Measurements from ENCODE around the gene CHCHD6.

The CHCHD6 gene

DNA sequence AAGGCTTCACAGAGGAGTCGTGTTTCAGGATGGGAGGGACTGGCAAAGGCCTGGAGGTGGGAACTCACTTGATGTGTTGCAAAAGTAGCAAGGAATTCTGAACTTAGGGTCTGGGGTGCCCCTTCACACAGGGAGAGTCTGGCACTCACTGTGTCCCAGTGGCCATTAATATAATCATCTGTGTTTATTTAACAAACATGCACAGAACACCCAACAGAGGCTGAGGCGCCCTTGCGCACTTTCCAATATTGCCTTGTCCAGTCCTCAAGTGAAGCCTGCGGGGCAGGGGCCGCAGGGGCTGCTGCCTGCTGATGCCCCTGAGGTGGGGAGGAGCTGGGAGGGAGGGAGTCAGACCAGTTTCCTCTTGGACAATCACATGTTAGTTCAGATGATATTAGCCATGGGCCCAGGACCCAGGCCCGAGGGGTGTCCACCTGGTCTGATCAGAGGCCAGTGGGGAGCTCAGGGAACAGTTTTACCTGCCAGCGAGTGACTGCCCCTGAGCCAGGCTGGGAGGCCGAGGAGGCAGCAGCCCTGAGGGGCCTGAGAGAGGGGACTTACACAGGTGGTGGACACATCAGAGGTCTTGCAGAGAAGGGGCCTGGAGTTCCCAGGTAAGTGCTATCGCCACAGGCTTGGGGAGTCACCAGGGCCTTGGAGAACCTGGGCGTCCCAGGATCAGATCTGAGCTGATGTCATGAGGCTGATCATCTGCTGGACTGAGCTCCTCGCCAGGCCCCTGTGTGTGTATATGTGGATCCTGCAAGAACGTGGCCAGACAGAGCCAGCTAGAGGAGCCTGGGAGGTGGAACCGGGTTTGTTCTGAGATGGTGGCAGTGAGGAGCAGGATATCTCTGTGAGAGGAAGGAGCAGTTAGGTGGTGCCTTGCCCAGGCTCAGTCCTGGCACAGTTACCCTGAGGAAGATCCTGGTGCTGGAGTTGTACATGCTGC lies 35.3 kb upstream of the CHCHD6 start:
- no peak for DNase-seq (ENCODE audit: low read depth in 2 of 2, low spot score in 1 of 2)

DNA sequence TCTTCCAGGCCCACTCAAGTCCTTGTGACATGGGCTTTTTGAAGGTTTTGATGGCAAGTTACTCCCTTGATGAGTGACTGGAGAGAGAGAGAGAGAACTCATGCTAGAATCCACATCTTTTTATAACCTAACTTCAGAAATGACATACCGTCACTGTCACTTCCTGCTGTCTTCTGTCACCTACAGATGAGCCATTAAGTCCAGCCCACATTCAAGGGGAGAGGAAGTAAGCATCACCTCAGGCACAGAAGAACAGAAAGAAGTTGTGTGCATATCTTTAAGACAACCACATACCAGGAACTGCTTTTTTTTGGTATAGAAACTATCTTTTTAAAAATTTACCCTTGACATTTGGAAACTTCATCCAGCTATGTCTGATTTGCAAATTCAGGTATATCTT lies 32.5 kb upstream of the CHCHD6 start:
- no peak for DNase-seq (ENCODE audit: low read depth in 2 of 2, low spot score in 1 of 2)

GRCh38 chr3:126672340-126672739 lies 31.7 kb upstream of the CHCHD6 start:
- DNase-seq (ENCODE audit: low read depth in 2 of 2, low spot score in 1 of 2), result no peak

- DNase-seq (ENCODE audit: low read depth in 2 of 2, low spot score in 1 of 2), result no peak
Measured at GRCh38 chr3:126672741-126673140, 31.3 kb upstream of the CHCHD6 start.

DNA sequence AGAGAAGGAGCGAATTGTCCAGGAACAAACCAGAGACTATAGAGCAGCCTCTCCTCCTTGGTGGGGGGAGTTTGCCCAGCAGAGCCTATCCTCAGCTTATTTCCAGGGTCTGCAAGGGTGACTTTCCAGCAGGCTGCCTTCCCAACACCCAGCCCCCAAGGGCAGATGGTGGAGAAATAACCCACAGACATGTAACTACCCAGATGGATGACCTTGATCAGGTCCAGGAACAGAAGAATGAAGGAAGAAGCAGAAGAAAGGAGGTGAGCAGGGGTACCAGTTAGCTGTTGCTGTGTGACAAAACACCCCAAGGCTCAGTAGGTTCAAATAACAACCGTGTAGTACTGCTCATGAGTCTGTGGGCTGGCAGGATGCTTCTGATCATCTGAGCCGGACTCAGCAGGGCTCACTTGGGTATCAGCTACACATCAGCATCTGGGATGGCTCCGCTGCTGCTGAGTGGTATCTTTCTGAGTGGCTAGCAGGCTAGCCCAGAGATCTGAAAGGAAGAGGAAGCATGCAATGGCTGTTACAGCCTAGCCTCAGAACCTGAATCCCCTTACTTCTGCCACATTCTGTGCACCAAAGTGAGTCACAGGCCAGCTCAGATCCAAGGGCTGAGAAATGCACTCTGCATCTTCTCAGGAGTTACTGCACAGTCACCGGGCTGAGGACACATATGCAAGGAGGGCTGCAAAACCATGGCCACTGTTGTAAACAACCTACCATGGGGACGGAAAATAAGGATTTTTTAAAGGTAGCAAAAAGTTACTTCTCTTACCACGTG lies 26.9 kb upstream of the CHCHD6 start:
- no peak for DNase-seq (ENCODE audit: low read depth in 2 of 2, low spot score in 1 of 2)

- no peak for DNase-seq (ENCODE audit: low read depth in 2 of 2, low spot score in 1 of 2)
Measured at GRCh38 chr3:126677862-126678503, 26.1 kb upstream of the CHCHD6 start.

- DNase-seq (ENCODE audit: low read depth in 2 of 2, low spot score in 1 of 2), result no peak
Measured at GRCh38 chr3:126678693-126679317, 25.2 kb upstream of the CHCHD6 start.

DNA sequence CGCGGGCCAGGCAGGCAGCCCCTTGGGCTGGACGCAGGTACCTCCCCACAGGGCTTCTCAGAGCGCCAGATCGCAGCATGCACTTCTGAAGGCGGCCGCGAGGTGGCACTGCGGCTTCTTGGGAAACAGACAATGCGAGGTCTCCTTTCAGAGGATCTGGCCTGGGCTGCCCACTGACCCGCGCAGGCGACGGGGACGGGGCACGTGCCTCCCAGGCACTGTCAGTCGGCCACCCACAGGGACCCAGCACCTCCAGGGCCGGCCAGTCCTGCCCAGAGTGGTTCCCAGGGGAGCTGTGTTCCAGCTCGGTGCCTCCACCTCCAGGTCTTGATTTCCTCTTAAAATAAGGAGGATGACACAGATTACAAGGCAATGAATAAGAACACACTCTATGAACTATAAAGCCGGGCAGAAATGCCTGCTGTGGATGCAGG lies 24.7 kb upstream of the CHCHD6 start:
- DNase-seq (ENCODE audit: low read depth in 2 of 2, low spot score in 1 of 2), result peak; percentile 54 to 61

DNA sequence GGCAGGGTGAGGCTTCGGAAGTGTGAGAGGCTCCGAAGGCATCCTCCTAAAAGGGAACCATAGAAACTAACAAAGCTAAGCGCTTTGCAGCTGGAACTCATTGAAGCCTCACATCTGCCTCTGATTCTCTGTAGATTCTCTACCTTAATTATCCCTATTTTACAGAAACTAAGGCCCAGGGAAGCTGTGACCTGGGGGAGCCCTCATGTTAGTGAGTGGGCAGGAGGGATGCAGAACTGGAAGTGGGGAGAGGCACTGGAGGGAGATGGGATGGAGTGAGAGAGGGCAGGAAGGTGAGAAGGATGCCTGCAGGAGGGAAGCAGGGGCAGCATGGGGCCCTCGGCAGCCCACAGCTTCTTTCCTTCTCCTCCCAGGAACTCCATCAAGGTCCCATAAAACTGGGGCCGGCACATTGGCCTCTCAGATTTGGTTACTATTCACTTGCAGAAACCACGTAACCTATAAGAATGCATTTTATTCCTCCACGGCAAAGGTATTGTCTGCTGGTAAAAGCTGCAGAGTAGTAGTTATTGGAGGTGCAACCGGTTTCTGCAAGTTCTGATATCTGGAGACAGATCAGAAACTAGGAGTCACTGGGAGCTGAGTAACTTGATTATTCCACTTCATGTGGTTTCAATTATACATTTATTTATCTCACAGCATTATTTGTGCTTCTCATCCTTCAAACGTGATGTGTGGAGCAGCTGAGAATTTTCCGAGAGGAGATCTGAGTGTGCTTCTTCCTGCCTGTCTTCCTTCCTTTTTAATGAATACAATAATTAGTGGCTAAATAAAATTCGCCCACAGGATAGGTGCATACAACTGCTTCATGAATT lies 24.0 kb upstream of the CHCHD6 start:
- no peak for DNase-seq (ENCODE audit: low read depth in 2 of 2, low spot score in 1 of 2)

GRCh38 chr3:126680667-126681055 lies 23.4 kb upstream of the CHCHD6 start:
- no peak for DNase-seq (ENCODE audit: low read depth in 2 of 2, low spot score in 1 of 2)

GRCh38 chr3:126682009-126682408 lies 22.0 kb upstream of the CHCHD6 start:
- no peak for DNase-seq (ENCODE audit: low read depth in 2 of 2, low spot score in 1 of 2)

GRCh38 chr3:126683069-126683468 lies 21.0 kb upstream of the CHCHD6 start:
- DNase-seq (ENCODE audit: low read depth in 2 of 2, low spot score in 1 of 2), result no peak

DNA sequence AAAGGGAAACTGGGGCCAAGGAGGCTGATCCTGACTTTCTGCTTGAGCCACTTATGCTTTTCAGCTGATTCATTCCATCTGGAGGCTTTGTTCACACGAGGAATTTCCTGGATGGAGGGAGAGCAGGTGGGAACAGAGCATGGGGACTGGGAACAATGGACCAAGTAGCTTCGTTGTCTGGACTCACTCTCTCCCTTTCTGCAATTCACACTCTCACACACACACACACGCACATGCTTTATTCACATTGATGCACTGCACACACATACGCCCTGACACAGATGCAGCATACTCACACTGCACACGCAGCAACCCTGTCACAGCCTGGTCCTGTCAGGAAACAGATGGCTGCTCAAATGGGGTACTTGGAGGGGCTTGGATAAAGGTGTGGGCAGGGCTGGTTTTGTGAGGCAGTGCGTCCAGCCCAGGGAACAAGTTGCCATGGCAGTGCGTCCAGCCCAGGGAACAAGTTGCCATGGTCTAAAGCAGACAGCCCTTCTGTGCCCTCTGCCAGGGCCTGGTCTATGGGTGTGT lies 19.8 kb upstream of the CHCHD6 start:
- no peak for DNase-seq (ENCODE audit: low read depth in 2 of 2, low spot score in 1 of 2)

- no peak for DNase-seq (ENCODE audit: low read depth in 2 of 2, low spot score in 1 of 2)
Measured at GRCh38 chr3:126685021-126685420, 19.0 kb upstream of the CHCHD6 start.

DNA sequence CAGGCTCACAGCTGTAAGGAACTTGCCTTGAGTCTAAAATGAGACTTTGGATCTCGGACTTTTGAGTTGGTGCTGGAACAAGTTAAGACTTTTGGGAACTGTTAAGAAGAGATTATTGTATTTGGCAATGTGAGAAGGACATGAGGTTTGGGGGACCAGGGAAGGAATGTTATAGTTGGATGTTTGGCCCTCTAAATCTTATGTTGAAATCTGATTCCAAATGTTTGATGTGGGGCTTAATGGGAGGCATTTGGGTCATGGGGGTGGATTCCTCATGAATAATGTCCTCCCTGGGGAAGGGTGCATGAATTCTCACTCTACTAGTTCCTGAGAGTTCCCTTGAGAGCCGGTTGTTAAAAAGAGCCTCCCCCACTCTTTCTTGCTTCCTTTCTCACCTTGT lies 18.5 kb upstream of the CHCHD6 start:
- DNase-seq (ENCODE audit: low read depth in 2 of 2, low spot score in 1 of 2), result no peak

- DNase-seq (ENCODE audit: low read depth in 2 of 2, low spot score in 1 of 2), result no peak
Measured at GRCh38 chr3:126691765-126692164, 12.3 kb upstream of the CHCHD6 start.

DNA sequence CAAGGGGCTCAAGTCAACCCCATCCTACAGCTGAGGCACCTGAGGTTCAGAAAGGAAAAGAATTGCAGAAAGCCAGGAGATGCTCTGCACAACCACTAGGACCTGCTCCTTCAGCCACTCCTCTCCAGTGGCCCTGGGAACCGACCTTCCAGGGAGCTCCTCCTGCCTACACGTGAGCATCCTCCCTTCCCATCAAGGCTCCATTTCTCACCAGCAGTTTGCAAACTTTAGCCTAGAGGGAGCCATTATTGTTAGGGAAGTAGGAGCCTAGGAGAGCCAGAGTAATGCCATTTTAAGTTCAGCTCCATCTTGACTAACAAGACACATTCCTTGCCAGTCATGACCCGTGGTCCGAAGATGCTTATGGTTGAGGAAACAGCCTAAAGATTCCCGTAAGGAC lies 11.2 kb upstream of the CHCHD6 start:
- no peak for DNase-seq (ENCODE audit: low read depth in 2 of 2, low spot score in 1 of 2)

GRCh38 chr3:126693921-126694320 lies 10.1 kb upstream of the CHCHD6 start:
- DNase-seq (ENCODE audit: low read depth in 2 of 2, low spot score in 1 of 2), result no peak

DNA sequence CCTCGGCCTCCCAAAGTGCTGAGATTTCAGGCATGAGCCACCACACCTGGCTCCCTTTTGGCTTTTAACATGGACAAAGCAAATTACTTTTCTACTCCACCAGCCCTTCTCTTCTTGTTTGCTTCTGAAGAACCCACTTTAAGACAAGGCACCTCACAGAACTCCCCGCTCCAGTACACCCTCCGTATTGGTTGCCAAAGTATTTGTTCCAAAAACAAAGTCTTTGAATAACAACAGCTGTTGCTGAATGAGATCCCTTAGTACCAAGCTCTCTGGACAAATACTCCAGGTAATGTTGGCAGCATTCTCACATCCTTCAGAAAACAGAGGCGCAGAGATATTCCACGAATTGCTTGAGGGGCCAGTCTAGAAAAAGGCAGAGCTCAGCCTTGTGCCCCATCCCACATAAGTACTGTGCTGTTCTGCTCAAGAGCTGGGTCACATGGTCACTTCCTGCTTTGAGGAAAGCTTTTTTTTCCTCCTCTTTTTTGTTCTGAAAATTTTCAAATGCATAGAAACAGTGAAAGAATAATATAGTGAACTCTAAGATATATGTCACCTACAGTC lies 7.3 kb upstream of the CHCHD6 start:
- no peak for DNase-seq (ENCODE audit: low read depth in 2 of 2, low spot score in 1 of 2)

DNA sequence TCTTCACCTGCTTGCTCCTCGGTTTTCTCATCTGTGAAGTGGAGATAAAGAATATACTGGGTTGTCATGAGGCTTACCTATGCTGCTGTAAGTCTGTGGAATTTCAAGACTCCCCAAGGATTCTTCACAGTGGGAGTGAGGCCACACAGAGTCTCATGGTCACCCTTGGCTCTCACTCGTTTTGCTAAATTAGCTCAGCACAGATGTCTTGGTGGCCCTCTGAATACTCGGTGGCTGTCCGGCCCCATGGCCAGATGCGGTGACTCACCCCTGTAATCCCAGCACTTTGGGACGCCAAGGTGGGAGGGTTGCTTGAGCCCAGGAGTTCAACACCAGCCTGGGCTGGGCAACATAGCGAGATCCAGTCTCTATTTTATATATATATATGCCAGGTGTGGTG lies 5.0 kb upstream of the CHCHD6 start:
- no peak for DNase-seq (ENCODE audit: low read depth in 2 of 2, low spot score in 1 of 2)
